CD4-positive, CD25-positive, alpha-beta regulatory T cell (primary cell): ENCODE data around the gene TTC12. TPM values are rescaled to one million over a fixed set of nuclear protein-coding genes. Genes with fewer than 3 reads are reported as not detected.

Experiments used
- ATAC-seq, 2 donors: fragments of 150-1000 bp; cut with Tn5 transposase; one replicate each; pipeline ENCODE4 v1.10.0; 2021; ENCODE audit warnings: low read depth in 2 of 2, moderate number of reproducible peaks in 2 of 2, moderate library complexity in 1 of 2
- DNase-seq, 3 donors: peaks; one replicate each; pipeline versions ENCODE4 v3.0.0 to v3.0.0-alpha.2; 2012 to 2022; ENCODE audit warnings: mixed read lengths in 1 of 3
- H3K27ac ChIP-seq: one replicate; pipeline ENCODE4 v1.7.0; 2013; ENCODE audit warnings: mild to moderate bottlenecking, low read length; ENCODE audit not compliant: insufficient read depth, poor library complexity, severe bottlenecking
- H3K27me3 ChIP-seq: one replicate; pipeline ENCODE4 v1.7.0; 2013; ENCODE audit warnings: low read length; ENCODE audit not compliant: control insufficient read depth, insufficient read depth
- H3K36me3 ChIP-seq: one replicate; pipeline ENCODE4 v1.7.0; 2013; ENCODE audit warnings: mild to moderate bottlenecking, low read length, moderate library complexity; ENCODE audit not compliant: control insufficient read depth, insufficient read depth
- H3K4me1 ChIP-seq: 2 replicates; pipeline ENCODE4 v1.7.0; 2013; ENCODE audit warnings: mild to moderate bottlenecking, low read length; ENCODE audit not compliant: insufficient read depth, control insufficient read depth, poor library complexity, severe bottlenecking
- H3K4me3 ChIP-seq: one replicate; pipeline ENCODE4 v1.7.0; 2013; ENCODE audit warnings: low read depth, mild to moderate bottlenecking, low read length, moderate library complexity
- H3K9me3 ChIP-seq, 2 experiments: 1 replicate in 1 of 2; 2 replicates in 1 of 2; pipeline ENCODE4 v1.7.0; 2013; ENCODE audit warnings: low read length in 2 of 2, mild to moderate bottlenecking in 1 of 2, moderate library complexity in 1 of 2; ENCODE audit not compliant: control insufficient read depth in 2 of 2
- H3K27ac Mint-ChIP-seq, 3 donors: one replicate each; pipeline ENCODE4 v1.8.0; 2020 to 2022; ENCODE audit warnings: mild to moderate bottlenecking in 3 of 3, mixed read lengths in 3 of 3, moderate library complexity in 2 of 3
- H3K27me3 Mint-ChIP-seq: one replicate; pipeline ENCODE4 v1.8.0; 2022; ENCODE audit warnings: mild to moderate bottlenecking, mixed read lengths
- H3K36me3 Mint-ChIP-seq: one replicate; pipeline ENCODE4 v1.8.0; 2020; ENCODE audit warnings: mixed read lengths
- H3K4me1 Mint-ChIP-seq, 4 donors: one replicate each; pipeline ENCODE4 v1.8.0; 2020 to 2022; ENCODE audit warnings: mixed read lengths in 4 of 4, mild to moderate bottlenecking in 1 of 4
- H3K4me3 Mint-ChIP-seq, 4 donors: one replicate each; pipeline ENCODE4 v1.8.0; 2020 to 2022; ENCODE audit warnings: mild to moderate bottlenecking in 4 of 4, mixed read lengths in 4 of 4, moderate library complexity in 3 of 4
- H3K9me3 Mint-ChIP-seq, 7 donors: one replicate each; pipeline ENCODE4 v1.8.0; 2020 to 2022; ENCODE audit warnings: mixed read lengths in 7 of 7, mild to moderate bottlenecking in 3 of 7, moderate library complexity in 2 of 7
- polyA plus RNA-seq, 4 donors: library from polyadenylated mRNA; unstranded; fragments of 300-500 nt; fragmentation: Illumina TruSeq; gene quantifications; one replicate each; pipeline ENCODE4 v1.2.3, GENCODE V29; 2021
- total RNA-seq: library from RNA; stranded (reverse); gene quantifications from one replicate; pipeline ENCODE4 v1.2.3, GENCODE V29; 2022

TTC12 gene
- total and polyA plus RNA-seq, 5 donors from 2014 or later, result 8.0 to 22.2 (median 10.6) TPM

DNA sequence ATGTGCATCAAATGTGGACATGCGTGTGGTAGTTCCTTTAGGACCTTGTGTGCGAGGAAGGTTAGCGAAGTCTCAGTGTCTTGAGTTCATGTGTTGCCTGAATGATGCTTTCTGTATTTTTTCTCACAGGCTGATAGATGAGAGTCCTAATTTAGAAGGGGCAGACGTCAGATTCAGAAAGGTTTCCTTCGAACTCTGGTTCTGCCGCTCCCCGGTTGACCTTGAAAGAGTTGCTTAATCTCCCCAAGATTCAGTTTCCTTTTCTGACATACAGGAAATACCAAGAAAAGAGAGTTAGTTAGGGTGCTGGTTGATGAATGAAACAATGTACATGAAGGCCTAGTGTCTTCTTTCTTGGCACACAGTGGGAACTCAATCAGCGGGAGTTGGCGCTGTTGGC is 35.9 kb upstream of the TTC12 start:
- Mint-ChIP-seq H3K27ac (no peak overlapping the region), H3K9me3 (peaks cover 0 to 1% (median 0%) of the 10 kb centered on the region in 7 donors), H3K36me3 (no peaks in the 10 kb centered on the region), H3K27me3 (no peaks in the 10 kb centered on the region), H3K4me1 (no peaks in the 10 kb centered on the region), H3K4me3 (no peak overlapping the region)
- Histone ChIP-seq H3K27ac (no peak overlapping the region), H3K36me3 (no peaks in the 10 kb centered on the region), H3K4me1 (no peaks in the 10 kb centered on the region), H3K27me3 (no peaks in the 10 kb centered on the region), H3K4me3 (no peak overlapping the region), H3K9me3 (no peaks in the 10 kb centered on the region)
- no peak for ATAC-seq
- DNase-seq, result no peak

DNA sequence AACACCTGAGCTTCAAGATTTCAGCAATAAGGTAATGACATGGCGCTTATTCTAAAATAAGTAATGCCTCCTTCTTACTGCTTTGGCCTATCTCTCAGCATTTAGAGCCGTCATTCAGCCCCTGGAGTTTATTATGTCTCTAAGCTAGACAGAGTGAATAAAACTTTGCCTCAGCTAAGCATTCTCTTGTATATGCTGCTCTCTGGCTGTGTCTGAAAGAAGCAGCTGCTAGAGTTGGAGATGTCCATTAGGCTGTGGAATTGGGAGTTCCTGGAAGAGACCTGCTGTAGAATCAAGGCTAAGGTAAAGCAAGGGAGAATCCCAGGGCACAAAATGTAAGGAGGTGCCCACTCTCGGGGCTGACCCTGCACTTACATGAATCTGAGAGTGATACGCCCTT is 35.5 kb upstream of the TTC12 start:
- ATAC-seq (no peak), DNase-seq (no peak)
- Mint-ChIP-seq H3K36me3 (no peaks in the 10 kb centered on the region), H3K9me3 (peaks cover 0 to 1% (median 0%) of the 10 kb centered on the region in 7 donors), H3K4me3 (no peak overlapping the region), H3K27ac (no peak overlapping the region), H3K27me3 (no peaks in the 10 kb centered on the region), H3K4me1 (no peaks in the 10 kb centered on the region)
- Histone ChIP-seq H3K36me3 (no peaks in the 10 kb centered on the region), H3K9me3 (no peaks in the 10 kb centered on the region), H3K27ac (no peak overlapping the region), H3K4me3 (no peak overlapping the region), H3K4me1 (no peaks in the 10 kb centered on the region), H3K27me3 (no peaks in the 10 kb centered on the region)

DNA sequence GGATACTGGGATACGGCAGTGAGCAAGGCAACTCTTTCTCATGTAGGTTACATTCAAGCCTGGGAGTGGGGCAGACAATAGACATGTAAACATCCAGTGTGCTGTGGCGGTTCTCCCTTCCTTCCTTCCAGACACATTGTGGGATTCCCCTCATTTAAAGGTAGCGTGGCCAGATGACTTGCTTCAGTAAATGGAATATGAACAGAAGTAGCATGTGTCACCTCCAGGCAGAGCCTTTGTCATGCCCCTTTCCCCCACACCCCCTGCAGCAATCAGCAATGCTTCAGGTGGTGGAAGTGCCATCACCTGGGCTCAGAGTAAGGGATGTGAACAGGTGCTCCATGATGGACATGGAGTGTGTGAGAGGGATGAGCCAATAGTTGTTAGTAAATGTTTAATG is 34.8 kb upstream of the TTC12 start:
- no peak overlapping the region for H3K4me3 Mint-ChIP-seq
- H3K9me3 Mint-ChIP-seq, result peaks cover 0 to 1% (median 0%) of the 10 kb centered on the region in 7 donors
- DNase-seq, result no peak
- Histone ChIP-seq H3K4me3 (no peak overlapping the region), H3K36me3 (no peaks in the 10 kb centered on the region), H3K9me3 (no peaks in the 10 kb centered on the region), H3K4me1 (no peaks in the 10 kb centered on the region), H3K27me3 (no peaks in the 10 kb centered on the region), H3K27ac (no peak overlapping the region)
- ATAC-seq, result no peak
- no peaks in the 10 kb centered on the region for H3K4me1 Mint-ChIP-seq
- H3K27ac Mint-ChIP-seq, result no peak overlapping the region
- no peaks in the 10 kb centered on the region for H3K36me3 Mint-ChIP-seq
- no peaks in the 10 kb centered on the region for H3K27me3 Mint-ChIP-seq

DNA sequence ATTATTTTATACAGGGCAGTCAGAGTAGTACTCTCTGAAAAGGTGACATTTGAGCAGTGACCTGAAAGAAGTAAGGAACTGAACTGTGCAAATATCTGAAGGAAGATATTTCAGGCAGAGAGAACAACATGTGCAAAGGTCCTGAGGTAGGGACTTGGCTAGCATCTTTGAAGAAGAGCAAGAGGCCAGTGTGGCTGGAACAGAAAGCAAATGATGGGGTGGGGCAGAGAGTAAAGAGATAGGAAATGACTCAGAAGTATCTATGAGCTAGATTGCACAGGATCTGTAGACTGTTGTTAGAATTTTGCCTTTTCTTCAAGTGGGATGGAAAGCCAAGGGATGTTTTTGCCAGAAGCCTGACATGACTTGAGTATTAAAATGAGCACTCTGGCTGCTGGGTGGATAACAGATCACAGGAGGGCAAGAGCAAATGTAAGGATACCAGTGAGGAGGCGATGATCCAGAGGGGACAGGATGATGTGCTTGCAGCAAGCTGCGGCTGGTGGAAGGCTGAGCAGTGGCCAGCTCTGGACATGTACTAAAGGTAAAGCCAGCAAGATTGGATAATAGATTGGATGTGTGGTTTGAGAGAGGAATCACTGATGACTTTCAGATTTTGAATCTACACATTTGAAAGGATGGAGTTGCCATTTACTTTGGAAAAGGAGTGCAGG is 33.2 kb upstream of the TTC12 start:
- DNase-seq, result peak in 1 of 3 donors; percentile 15
- Histone ChIP-seq H3K27ac (no peak overlapping the region), H3K4me1 (no peaks in the 10 kb centered on the region), H3K4me3 (no peak overlapping the region), H3K9me3 (no peaks in the 10 kb centered on the region), H3K27me3 (no peaks in the 10 kb centered on the region), H3K36me3 (no peaks in the 10 kb centered on the region)
- no peaks in the 10 kb centered on the region for H3K4me1 Mint-ChIP-seq
- H3K27me3 Mint-ChIP-seq, result no peaks in the 10 kb centered on the region
- no peak overlapping the region for H3K27ac Mint-ChIP-seq
- H3K9me3 Mint-ChIP-seq, result no peaks in the 10 kb centered on the region
- no peak overlapping the region for H3K4me3 Mint-ChIP-seq
- no peaks in the 10 kb centered on the region for H3K36me3 Mint-ChIP-seq
- no peak for ATAC-seq

DNA sequence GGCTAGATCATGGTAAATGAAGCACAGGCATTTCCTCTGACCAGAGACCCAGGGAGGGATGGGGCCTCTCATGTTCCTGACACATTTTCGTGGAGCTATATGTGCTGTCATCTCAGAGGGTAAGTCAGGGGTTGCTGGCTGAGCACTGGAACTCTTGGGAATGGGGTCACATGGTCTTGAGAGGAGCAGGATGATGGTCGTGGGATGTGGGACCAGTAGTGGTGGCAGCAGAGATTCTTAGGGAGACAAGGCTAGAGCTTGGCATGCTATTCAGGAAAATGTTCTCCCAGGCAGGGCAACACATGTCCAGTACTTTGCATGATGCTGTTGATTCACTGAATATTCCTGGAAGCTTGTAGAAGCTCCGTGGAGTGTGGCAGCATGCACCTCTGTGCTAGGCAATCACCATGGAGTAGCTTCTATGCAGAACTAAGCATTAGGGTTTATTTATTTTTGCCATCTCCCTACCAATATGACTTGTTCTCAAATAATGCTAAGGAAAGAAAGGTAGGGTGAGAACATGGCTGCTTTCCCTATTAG is 31.4 kb upstream of the TTC12 start:
- no peaks in the 10 kb centered on the region for H3K4me1 ChIP-seq
- H3K4me3 ChIP-seq, result no peak overlapping the region
- Mint-ChIP-seq H3K27me3 (no peaks in the 10 kb centered on the region), H3K4me3 (no peak overlapping the region), H3K4me1 (no peaks in the 10 kb centered on the region), H3K9me3 (no peaks in the 10 kb centered on the region), H3K36me3 (no peaks in the 10 kb centered on the region), H3K27ac (no peak overlapping the region)
- DNase-seq (no peak), ATAC-seq (no peak)
- no peak overlapping the region for H3K27ac ChIP-seq
- H3K27me3 ChIP-seq, result no peaks in the 10 kb centered on the region
- H3K36me3 ChIP-seq, result no peaks in the 10 kb centered on the region
- no peaks in the 10 kb centered on the region for H3K9me3 ChIP-seq

DNA sequence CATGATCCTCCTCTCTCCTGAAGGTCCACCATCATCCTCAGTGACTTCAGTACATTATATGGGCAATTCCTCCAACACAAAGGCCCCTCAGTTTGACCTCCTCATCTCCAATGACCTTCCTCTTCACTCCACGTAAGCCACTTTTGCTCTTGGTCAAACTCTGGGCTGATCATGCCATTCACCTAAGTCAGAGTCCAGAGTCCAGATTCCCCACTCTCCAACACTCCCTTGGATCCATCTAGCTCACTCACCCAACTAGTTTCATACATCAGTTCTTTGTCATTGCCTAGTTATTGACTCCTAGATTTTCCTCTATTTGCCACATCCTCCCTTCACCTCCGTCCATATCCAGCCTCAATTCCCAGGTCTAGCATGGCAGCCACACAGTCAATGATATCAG is 30.5 kb upstream of the TTC12 start:
- no peak for DNase-seq
- Mint-ChIP-seq H3K27me3 (no peaks in the 10 kb centered on the region), H3K4me3 (no peak overlapping the region), H3K27ac (no peak overlapping the region), H3K4me1 (no peaks in the 10 kb centered on the region), H3K36me3 (no peaks in the 10 kb centered on the region), H3K9me3 (no peaks in the 10 kb centered on the region)
- H3K36me3 ChIP-seq, result no peaks in the 10 kb centered on the region
- H3K4me1 ChIP-seq, result no peaks in the 10 kb centered on the region
- no peak overlapping the region for H3K27ac ChIP-seq
- ATAC-seq, result no peak
- H3K4me3 ChIP-seq, result no peak overlapping the region
- no peaks in the 10 kb centered on the region for H3K27me3 ChIP-seq
- no peaks in the 10 kb centered on the region for H3K9me3 ChIP-seq

DNA sequence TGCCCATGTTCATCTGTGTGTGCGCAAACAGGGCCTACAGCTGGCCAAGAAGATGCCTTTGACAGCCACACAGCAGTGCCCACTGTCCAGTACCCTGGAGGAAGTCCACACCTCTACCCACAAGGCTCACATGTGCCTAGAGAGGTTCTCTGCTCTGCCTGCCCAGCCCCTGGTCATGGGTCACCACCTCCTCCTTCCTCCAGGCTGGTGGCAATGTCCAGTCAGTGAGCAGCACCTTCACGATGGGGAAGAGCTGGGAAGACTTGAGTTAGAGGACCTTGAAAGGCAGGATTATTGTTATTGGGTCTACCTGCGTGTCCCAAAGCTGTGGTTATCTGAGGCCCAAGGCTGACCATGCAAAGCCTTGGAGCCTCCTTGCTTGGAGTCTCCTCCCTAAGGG is 28.4 kb upstream of the TTC12 start:
- Mint-ChIP-seq H3K27ac (no peak overlapping the region), H3K4me3 (no peak overlapping the region), H3K4me1 (peaks cover 0 to 4% (median 0%) of the 10 kb centered on the region in 4 donors), H3K36me3 (no peaks in the 10 kb centered on the region), H3K27me3 (no peaks in the 10 kb centered on the region), H3K9me3 (no peaks in the 10 kb centered on the region)
- Histone ChIP-seq H3K27ac (no peak overlapping the region), H3K4me3 (no peak overlapping the region), H3K27me3 (no peaks in the 10 kb centered on the region), H3K4me1 (no peaks in the 10 kb centered on the region), H3K9me3 (no peaks in the 10 kb centered on the region), H3K36me3 (no peaks in the 10 kb centered on the region)
- no peak for DNase-seq
- ATAC-seq, result no peak
